HG03469 (cell line): ENCODE data around the gene FHIP1A.

Experiments used
- ATAC-seq: cut with Tn5 transposase; IDR thresholded peaks from one replicate; pipeline ENCODE4 v1.9.1; 2021; ENCODE audit warnings: mild to moderate bottlenecking, moderate library complexity, moderate number of reproducible peaks; ENCODE audit not compliant: unreplicated experiment

Gene FHIP1A

GRCh38 chr4:151454513-151454912, 45.5 kb downstream of the FHIP1A start:
- ATAC-seq: no peak

GRCh38 chr4:151455212-151455611, 46.2 kb downstream of the FHIP1A start:
- ATAC-seq: no peak

GRCh38 chr4:151458148-151458547, 49.2 kb downstream of the FHIP1A start:
- ATAC-seq: no peak
